Suprapubic skin (tissue), 4 donors: Measurements from ENCODE around the gene DPYSL3. TPM values are rescaled to one million over a fixed set of nuclear protein-coding genes. Genes with fewer than 3 reads are reported as not detected.

Source experiments
- DNase-seq, 2 donors: peaks; one replicate each; pipeline ENCODE4 v3.0.0-alpha.2; 2019; ENCODE audit warnings: low spot score in 2 of 2
- H3K27ac ChIP-seq: fragments of 200-600 bp; sonication (generic); one replicate; pipeline ENCODE4 v1.5.1; 2019
- H3K27me3 ChIP-seq: fragments of 200-600 bp; sonication (generic); one replicate; pipeline ENCODE4 v1.5.1; 2019
- H3K36me3 ChIP-seq: fragments of 200-600 bp; sonication (generic); one replicate; pipeline ENCODE4 v1.5.1; 2019
- H3K4me1 ChIP-seq: fragments of 200-600 bp; sonication (generic); one replicate; pipeline ENCODE4 v1.5.1; 2019
- H3K4me3 ChIP-seq: fragments of 200-600 bp; sonication (generic); one replicate; pipeline ENCODE4 v1.5.1; 2019; ENCODE audit warnings: mild to moderate bottlenecking
- H3K9me3 ChIP-seq: fragments of 200-600 bp; sonication (generic); one replicate; pipeline ENCODE4 v1.5.1; 2019
- EP300 ChIP-seq: sonication (generic); formaldehyde crosslinking; IDR thresholded peaks from one replicate; pipeline ENCODE4 v1.6.1; 2017; ENCODE audit warnings: antibody characterized with exemption
- POLR2A ChIP-seq, 2 donors: fragments of 450-650 bp; IDR thresholded peaks; one replicate each; pipeline ENCODE4 v1.6.1; 2017; ENCODE audit warnings: antibody characterized with exemption in 2 of 2, mild to moderate bottlenecking in 2 of 2, moderate library complexity in 2 of 2
- POLR2AphosphoS5 ChIP-seq, 3 donors: sonication (generic); formaldehyde crosslinking; IDR thresholded peaks; one replicate each; pipeline ENCODE4 v1.6.1; 2017; ENCODE audit warnings: antibody characterized with exemption in 3 of 3
- WGBS: methylation state at CpG from one replicate; pipeline ENCODE4 v1.1.5; 2018; 5-methylcytosine and 5-hydroxymethylcytosine counted together
- total RNA-seq, 4 donors: library from RNA; depleted of rRNA; stranded (reverse); fragments of >200 nt; gene quantifications; one replicate each; pipeline ENCODE4 v1.1.0, GENCODE V29; 2016
- TF ChIP-seq, protein P1 (sequence below), 2 donors: fragments of 200-600 bp in 1 of 2; fragments of 450-650 bp in 1 of 2; sonication (generic) in 1 of 2; IDR thresholded peaks; one replicate each; pipeline ENCODE4 v1.5.1; 2016 to 2019; ENCODE audit warnings: antibody characterized with exemption in 2 of 2, mild to moderate bottlenecking in 1 of 2, moderate library complexity in 1 of 2

DPYSL3 gene
- total RNA-seq, 4 donors from 2014 or later = 12.0 to 22.2 (median 16.6) TPM

DNA sequence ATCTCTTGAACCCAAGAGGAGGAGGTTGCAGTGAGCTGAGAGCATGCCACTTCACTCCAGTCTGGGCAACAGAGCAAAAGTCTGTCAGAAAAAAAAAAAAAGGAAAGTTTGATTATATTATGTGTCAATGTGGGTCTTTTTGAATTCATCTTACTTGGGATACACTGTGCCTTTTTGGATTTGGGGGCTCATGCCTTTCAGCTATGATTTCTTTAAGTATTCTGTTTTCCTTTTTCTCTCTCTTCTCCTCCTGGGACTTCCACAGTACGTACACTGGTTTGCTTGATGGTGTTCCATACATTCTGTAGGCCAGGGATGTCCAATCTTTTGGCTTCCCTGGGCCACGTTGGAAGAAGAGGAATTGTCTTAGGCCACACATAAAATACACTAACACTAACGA is 128.3 kb downstream of the DPYSL3 start:
- WGBS = 87% methylated on average over 3 of the region's 3 CpGs
- H3K27me3 ChIP-seq = no peaks in the 10 kb centered on the region

DNA sequence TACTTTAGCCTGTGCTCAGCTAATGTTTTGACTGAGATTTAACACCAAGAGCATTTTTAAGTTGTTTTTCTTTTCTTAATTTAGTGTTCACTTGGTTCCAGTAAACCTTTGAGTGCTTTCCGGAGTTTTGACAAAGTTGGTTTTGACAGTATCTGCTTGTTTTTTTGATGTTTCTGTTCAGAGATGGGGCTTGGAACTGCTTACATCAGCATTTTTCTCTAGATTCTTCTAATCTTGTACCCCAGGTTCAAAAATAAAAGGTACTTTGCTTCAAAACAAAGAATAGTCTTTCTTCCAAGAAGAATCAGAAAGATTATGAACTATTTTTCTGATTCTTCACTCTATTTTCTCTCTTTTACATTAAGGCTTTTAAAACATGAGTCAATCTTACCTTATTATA is 132.2 kb downstream of the DPYSL3 start:
- no peaks in the 10 kb centered on the region for H3K27me3 ChIP-seq
- H3K36me3 ChIP-seq = no peaks in the 10 kb centered on the region
- H3K27ac ChIP-seq = no peak overlapping the region
- H3K4me3 ChIP-seq = no peak overlapping the region
- 80% methylated on average over 1 of the region's 1 CpG for WGBS
- H3K4me1 ChIP-seq = no peaks in the 10 kb centered on the region
- no peak for TF ChIP-seq EP300
- TF ChIP-seq, protein P1, sequence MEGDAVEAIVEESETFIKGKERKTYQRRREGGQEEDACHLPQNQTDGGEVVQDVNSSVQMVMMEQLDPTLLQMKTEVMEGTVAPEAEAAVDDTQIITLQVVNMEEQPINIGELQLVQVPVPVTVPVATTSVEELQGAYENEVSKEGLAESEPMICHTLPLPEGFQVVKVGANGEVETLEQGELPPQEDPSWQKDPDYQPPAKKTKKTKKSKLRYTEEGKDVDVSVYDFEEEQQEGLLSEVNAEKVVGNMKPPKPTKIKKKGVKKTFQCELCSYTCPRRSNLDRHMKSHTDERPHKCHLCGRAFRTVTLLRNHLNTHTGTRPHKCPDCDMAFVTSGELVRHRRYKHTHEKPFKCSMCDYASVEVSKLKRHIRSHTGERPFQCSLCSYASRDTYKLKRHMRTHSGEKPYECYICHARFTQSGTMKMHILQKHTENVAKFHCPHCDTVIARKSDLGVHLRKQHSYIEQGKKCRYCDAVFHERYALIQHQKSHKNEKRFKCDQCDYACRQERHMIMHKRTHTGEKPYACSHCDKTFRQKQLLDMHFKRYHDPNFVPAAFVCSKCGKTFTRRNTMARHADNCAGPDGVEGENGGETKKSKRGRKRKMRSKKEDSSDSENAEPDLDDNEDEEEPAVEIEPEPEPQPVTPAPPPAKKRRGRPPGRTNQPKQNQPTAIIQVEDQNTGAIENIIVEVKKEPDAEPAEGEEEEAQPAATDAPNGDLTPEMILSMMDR (IDR thresholded peaks at IDR 0.05) = no peak
- DNase-seq = no peak
- H3K9me3 ChIP-seq = no peaks in the 10 kb centered on the region

More for the DNA sequence above, 128.3 kb downstream of the DPYSL3 start:
- Histone ChIP-seq H3K9me3 (no peaks in the 10 kb centered on the region), H3K4me1 (no peaks in the 10 kb centered on the region), H3K27ac (no peak overlapping the region), H3K4me3 (no peak overlapping the region), H3K36me3 (no peaks in the 10 kb centered on the region)
- TF ChIP-seq, protein P1 (IDR thresholded peaks at IDR 0.05) = no peak
- TF ChIP-seq EP300 = no peak
- TF ChIP-seq POLR2AphosphoS5 (IDR thresholded peaks at IDR 0.05) = no peak
- TF ChIP-seq POLR2A (IDR thresholded peaks at IDR 0.05) = no peak
- no peak for DNase-seq

DNA sequence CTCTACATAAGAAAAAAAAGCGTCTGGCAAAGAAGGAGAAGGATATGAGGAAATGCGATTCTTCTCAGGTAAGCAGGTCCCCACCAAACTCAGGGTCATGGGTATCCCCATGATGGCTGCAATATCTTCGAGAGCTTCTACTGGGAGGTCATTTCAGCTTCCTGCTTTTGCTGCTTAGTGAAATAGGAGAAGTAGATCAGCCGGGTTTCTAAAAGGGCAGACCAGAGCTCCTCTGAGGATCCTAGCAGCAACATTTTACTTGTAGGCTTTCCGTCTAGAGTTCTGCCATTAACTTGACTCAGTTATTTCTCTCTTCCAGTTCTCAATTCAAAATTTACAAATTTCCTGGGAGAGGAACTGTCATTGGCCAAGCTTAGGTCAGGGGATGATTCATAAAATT is 134.7 kb downstream of the DPYSL3 start:
- TF ChIP-seq EP300 (no peak), POLR2AphosphoS5 (IDR thresholded peaks at IDR 0.05) (no peak), POLR2A (IDR thresholded peaks at IDR 0.05) (no peak)
- TF ChIP-seq, protein P1 (IDR thresholded peaks at IDR 0.05) = no peak
- Histone ChIP-seq H3K4me3 (no peak overlapping the region), H3K27ac (no peak overlapping the region), H3K4me1 (no peaks in the 10 kb centered on the region), H3K27me3 (no peaks in the 10 kb centered on the region), H3K36me3 (no peaks in the 10 kb centered on the region), H3K9me3 (no peaks in the 10 kb centered on the region)
- DNase-seq = no peak
- 81% methylated on average over 5 of the region's 5 CpGs for WGBS

DNA sequence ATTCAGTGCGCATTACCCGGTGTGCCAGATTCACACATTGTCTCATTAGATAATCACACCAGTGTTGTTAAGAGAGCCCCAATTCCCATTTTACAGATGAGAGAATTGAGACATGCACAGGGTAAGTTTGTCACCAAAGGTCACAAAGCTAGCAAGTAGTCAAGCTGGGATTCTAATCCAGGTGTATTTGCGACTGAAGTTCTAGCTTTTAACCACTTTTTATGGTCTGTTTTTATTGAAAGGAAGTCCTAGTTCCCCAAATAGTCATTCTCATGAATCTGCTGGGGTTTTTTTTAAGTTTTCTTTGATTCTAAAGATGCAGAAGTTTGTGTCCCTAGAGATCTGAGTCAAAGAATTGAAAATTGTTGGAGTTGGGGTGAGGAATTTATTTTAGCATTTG is 136.5 kb downstream of the DPYSL3 start:
- Histone ChIP-seq H3K36me3 (no peaks in the 10 kb centered on the region), H3K4me1 (no peaks in the 10 kb centered on the region), H3K9me3 (no peaks in the 10 kb centered on the region), H3K27me3 (no peaks in the 10 kb centered on the region), H3K4me3 (no peak overlapping the region), H3K27ac (no peak overlapping the region)
- TF ChIP-seq EP300 (no peak), POLR2AphosphoS5 (IDR thresholded peaks at IDR 0.05) (no peak), POLR2A (IDR thresholded peaks at IDR 0.05) (no peak)
- TF ChIP-seq, protein P1 (IDR thresholded peaks at IDR 0.05) = no peak
- 86% methylated on average over 3 of the region's 3 CpGs for WGBS
- no peak for DNase-seq

DNA sequence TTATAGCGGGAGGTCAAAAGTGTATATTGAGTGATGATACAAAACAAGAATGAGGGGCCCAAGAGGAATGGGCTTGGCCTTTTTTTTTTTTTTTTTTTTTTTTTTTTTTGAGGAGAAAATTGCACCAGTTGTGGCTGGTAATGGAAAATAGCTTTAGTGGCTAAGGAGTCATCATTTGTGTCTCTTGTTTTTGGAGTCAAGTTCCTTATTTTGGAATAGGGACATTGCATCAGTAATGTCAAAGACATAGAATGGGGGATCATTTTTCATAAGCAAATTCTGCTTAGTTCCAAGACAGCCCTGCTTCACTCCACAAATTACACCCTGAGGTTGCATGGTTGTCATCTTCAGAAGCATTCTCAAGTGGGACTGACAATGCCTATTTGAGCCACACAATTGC is 137.7 kb downstream of the DPYSL3 start:
- H3K4me3 ChIP-seq = no peak overlapping the region
- no peak for TF ChIP-seq POLR2A (IDR thresholded peaks at IDR 0.05)
- no peak overlapping the region for H3K27ac ChIP-seq
- H3K27me3 ChIP-seq = no peaks in the 10 kb centered on the region
- no peaks in the 10 kb centered on the region for H3K4me1 ChIP-seq
- no peaks in the 10 kb centered on the region for H3K36me3 ChIP-seq
- H3K9me3 ChIP-seq = no peaks in the 10 kb centered on the region
- WGBS = 98% methylated on average over 1 of the region's 1 CpG
- no peak for DNase-seq

DNA sequence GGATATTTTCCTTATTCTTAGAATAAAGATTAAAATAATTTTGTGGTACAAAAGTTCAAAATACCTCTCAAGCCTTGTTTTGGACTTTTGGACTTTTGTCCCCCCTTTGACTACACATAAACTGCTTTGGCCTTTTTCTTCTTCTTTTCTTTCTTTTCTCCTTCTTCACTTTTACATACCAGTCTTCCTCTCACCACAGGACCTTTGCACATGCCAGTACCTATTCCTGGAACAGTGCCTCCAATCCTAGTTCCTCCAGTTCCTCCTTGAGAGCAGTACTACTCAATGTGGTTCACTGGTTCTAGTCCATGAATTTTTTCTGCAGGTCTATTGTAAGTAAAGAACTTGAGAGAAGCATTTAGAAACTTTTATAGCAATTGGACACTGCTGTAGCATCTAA is 138.6 kb downstream of the DPYSL3 start:
- TF ChIP-seq, protein P1 (IDR thresholded peaks at IDR 0.05) = no peak
- TF ChIP-seq POLR2A (IDR thresholded peaks at IDR 0.05) = no peak
- no peaks in the 10 kb centered on the region for H3K9me3 ChIP-seq
- no peak overlapping the region for H3K4me3 ChIP-seq
- H3K4me1 ChIP-seq = no peaks in the 10 kb centered on the region
- H3K27me3 ChIP-seq = no peaks in the 10 kb centered on the region
- no peak overlapping the region for H3K27ac ChIP-seq
- no peaks in the 10 kb centered on the region for H3K36me3 ChIP-seq
- no peak for DNase-seq
